Left ventricle myocardium inferior (tissue), 1 donor: ENCODE results near the gene PHACTR3. TPM values are rescaled to one million over a fixed set of nuclear protein-coding genes. Genes with fewer than 3 reads are reported as not detected.

ENCODE experiments used
- DNase-seq: peaks from one replicate; pipeline ENCODE4 v3.0.0-alpha.2; 2020
- H3K27ac ChIP-seq: fragments of 200-600 bp; replicated peaks from 2 replicates; pipeline ENCODE4 v1.8.0; 2021
- H3K27me3 ChIP-seq: fragments of 200-600 bp; 2 replicates; pipeline ENCODE4 v1.8.0; 2021; ENCODE audit warnings: low read depth
- H3K36me3 ChIP-seq: fragments of 200-600 bp; 2 replicates; pipeline ENCODE4 v1.8.0; 2021
- H3K4me1 ChIP-seq: fragments of 200-600 bp; 2 replicates; pipeline ENCODE4 v1.8.0; 2021
- H3K4me3 ChIP-seq: fragments of 200-600 bp; 2 replicates; pipeline ENCODE4 v1.8.0; 2021; ENCODE audit warnings: mild to moderate bottlenecking, moderate library complexity
- H3K9me3 ChIP-seq: fragments of 200-600 bp; replicated peaks from 2 replicates; pipeline ENCODE4 v1.8.0; 2021
- intact Hi-C: fragments of 100-400 bp; cut with micrococcal nuclease; formaldehyde crosslinking; loops from one replicate; pipeline ENCODE4 v1.11.0; 2022
- total RNA-seq: library from RNA; stranded (reverse); fragmentation: NEBNext Ultra II Directional; extraction: Animal tissue kit (Norgen Biotek cat#: 25700); gene quantifications from one replicate; pipeline ENCODE4 v1.2.1, GENCODE V29; 2021
- TF ChIP-seq, protein P1 (sequence below): fragments of 200-600 bp; IDR thresholded peaks from 2 replicates; pipeline ENCODE4 v1.8.0; 2021; ENCODE audit warnings: antibody characterized with exemption, mild to moderate bottlenecking, borderline replicate concordance
- donor health status: DM: no; HTN: yes; CAD: no; lungs with severe emphysema.

The PHACTR3 gene
- total RNA-seq, 1 donor from 2014 or later, result 4.3 TPM

DNA sequence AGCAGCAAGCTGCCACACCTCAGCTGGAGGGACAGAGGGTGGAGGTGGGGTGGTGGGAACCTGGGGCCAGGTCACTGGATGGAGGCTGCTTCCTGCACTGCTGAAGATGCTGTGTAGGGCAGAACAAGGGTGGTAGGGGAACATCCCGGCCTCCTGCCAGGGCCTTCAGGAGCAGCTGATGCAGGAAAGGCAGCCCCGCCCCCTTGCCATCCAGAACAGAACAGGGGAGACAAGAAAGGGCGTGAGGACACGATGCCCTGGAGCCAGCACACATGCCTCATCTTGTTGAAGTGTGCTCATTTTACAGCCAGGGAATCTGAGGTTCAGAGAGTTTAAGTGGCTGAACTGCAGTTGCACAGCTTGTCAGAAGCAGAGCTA is 43.1 kb upstream of the PHACTR3 start:
- Histone ChIP-seq H3K4me1 (no peaks in the 10 kb centered on the region), H3K27ac (no peak overlapping the region), H3K4me3 (no peak overlapping the region), H3K27me3 (peaks cover 33% of the 10 kb centered on the region), H3K9me3 (no peaks in the 10 kb centered on the region), H3K36me3 (no peaks in the 10 kb centered on the region)
- no peak for DNase-seq
- TF ChIP-seq, protein P1, sequence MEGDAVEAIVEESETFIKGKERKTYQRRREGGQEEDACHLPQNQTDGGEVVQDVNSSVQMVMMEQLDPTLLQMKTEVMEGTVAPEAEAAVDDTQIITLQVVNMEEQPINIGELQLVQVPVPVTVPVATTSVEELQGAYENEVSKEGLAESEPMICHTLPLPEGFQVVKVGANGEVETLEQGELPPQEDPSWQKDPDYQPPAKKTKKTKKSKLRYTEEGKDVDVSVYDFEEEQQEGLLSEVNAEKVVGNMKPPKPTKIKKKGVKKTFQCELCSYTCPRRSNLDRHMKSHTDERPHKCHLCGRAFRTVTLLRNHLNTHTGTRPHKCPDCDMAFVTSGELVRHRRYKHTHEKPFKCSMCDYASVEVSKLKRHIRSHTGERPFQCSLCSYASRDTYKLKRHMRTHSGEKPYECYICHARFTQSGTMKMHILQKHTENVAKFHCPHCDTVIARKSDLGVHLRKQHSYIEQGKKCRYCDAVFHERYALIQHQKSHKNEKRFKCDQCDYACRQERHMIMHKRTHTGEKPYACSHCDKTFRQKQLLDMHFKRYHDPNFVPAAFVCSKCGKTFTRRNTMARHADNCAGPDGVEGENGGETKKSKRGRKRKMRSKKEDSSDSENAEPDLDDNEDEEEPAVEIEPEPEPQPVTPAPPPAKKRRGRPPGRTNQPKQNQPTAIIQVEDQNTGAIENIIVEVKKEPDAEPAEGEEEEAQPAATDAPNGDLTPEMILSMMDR, result no peak
- intact Hi-C loops, result no loop called here

DNA sequence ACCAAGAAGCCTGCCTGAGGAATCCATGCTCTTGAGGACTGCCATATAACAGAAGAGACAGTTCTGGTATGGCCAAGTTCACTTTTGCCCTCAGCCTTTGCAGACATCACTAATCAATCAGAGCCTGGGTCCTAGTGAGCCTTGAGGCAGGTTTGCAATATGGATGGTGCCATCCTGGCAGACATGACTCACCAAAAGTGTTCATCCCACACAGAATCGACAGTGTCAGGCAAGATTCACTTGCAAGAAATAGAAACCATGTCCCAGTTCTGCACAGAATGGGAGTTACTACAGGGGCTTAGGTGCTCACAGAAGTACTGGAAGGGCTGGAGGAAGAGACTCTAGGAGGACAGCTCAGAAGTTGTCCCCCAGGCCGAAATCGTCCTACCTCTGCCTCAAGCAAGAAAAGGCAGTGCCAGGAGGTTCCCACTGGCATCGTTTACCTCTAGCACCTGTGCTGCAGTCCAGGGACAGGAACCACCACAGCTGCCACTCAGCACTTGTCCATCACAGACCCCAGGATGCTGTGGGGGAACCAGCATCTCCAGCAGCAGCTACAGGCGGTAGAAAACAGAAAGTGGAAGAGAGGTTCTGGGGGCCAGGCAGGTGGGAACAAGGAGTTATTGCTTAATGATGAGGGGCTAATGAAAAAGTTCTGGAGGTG is 42.6 kb upstream of the PHACTR3 start:
- no peaks in the 10 kb centered on the region for H3K9me3 ChIP-seq
- intact Hi-C loops, result no loop called here
- TF ChIP-seq, protein P1, result no peak
- H3K36me3 ChIP-seq, result no peaks in the 10 kb centered on the region
- H3K27ac ChIP-seq, result no peak overlapping the region
- H3K27me3 ChIP-seq, result peaks cover 33% of the 10 kb centered on the region
- no peaks in the 10 kb centered on the region for H3K4me1 ChIP-seq
- no peak overlapping the region for H3K4me3 ChIP-seq
- DNase-seq, result no peak

DNA sequence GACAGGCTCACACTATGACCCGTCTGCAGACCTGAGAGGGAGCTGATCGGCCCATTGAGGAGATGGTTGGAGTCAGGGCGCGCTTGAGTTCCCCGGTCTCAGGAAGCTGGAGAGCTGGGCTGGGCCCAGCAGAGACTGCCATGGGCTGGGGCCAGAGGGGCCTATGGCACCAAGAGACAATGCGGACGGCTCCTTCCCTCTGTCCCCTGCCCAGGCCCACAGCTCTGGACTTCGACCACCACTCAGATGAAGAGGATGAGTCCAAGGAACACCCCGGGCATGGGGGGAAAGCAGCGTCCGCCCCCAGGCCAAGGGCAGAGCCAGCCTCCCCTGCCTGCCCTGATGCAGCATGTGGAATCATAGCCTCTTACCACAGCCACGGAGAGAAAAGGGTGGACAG is 40.2 kb upstream of the PHACTR3 start:
- H3K9me3 ChIP-seq, result no peaks in the 10 kb centered on the region
- no peaks in the 10 kb centered on the region for H3K36me3 ChIP-seq
- no peak overlapping the region for H3K4me3 ChIP-seq
- no peak overlapping the region for H3K27ac ChIP-seq
- peaks cover 40% of the 10 kb centered on the region for H3K27me3 ChIP-seq
- no peak for DNase-seq
- H3K4me1 ChIP-seq, result no peaks in the 10 kb centered on the region
- TF ChIP-seq, protein P1, result no peak
- intact Hi-C loops, result no loop called here

GRCh38 chr20:59564943-59565342 is 39.4 kb upstream of the PHACTR3 start:
- H3K36me3 ChIP-seq, result no peaks in the 10 kb centered on the region
- no peak for DNase-seq
- no peaks in the 10 kb centered on the region for H3K4me1 ChIP-seq
- intact Hi-C loops, result no loop called here
- H3K27ac ChIP-seq, result no peak overlapping the region
- H3K9me3 ChIP-seq, result no peaks in the 10 kb centered on the region
- TF ChIP-seq, protein P1, result no peak
- H3K27me3 ChIP-seq, result peaks cover 40% of the 10 kb centered on the region
- no peak overlapping the region for H3K4me3 ChIP-seq

DNA sequence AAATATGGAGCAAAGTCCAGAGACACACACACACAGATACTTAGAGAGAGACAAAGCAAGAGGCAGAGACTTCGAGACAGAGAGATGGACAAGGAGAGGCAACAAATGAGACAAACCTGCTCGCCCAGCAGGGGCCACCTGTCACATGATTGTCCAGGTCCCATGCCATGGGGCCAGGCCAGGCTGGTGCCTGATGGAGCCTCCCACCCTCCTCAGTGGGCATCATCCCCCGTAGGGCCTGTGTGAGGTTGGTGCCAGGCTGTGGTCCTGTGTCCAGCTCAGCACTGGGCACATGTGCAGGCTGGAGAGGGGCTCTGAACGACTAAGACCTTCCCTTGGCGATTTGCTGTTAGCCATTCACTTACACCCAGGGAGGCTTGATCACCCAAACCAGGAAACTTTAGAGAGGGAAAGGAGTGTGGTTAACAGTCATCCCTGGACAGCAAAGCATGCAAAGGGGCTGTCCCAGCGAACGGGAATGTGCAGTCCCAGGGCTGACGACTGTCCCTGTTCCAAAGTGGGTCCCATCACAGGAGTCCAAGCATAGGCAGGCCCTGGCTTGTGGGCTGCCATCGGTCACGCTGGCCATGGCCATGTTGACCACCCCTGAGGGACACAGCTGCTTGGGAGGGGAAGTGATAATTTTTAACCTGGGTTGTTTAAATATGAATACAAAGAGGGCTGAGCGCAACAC is 38.4 kb upstream of the PHACTR3 start:
- Histone ChIP-seq H3K27ac (no peak overlapping the region), H3K4me3 (no peak overlapping the region), H3K9me3 (no peaks in the 10 kb centered on the region), H3K36me3 (no peaks in the 10 kb centered on the region), H3K27me3 (peaks cover 39% of the 10 kb centered on the region), H3K4me1 (no peaks in the 10 kb centered on the region)
- DNase-seq, result no peak
- intact Hi-C loops, result no loop called here
- TF ChIP-seq, protein P1, result no peak
